ENCODE results near the gene ZNF664.

DNA sequence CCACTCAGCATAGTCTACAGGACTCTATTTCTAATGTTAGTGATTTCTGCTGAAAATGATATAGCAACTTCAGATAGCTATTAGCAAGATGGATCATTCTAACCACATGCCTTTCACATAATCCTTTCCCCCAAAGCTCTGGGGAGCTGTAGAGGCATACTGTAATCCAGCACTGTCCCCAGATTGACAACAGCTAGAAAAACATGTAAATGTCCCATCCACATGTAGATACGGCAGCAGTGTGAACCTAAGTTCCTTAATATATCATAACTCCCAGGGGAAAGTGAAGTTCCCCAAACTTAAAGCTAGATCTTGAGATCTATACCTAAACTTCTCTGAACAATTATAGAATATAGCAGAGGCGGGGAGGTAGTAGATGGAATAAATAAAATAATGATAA lies 14.0 kb downstream of the ZNF664 start:
- TF ChIP-seq EZH2 (IDR thresholded peaks at IDR 0.05; ENCODE audit: insufficient read depth, poor library complexity, severe bottlenecking) = no peak
- no peak for TF ChIP-seq EZH2phosphoT487 (IDR thresholded peaks at IDR 0.05; ENCODE audit: insufficient read depth, low read depth)

All from GM23248 (cell line).